Activated gamma-delta T cell treated with Interleukin-2 at 50 U/mL for 16 hours (primary cell): ENCODE data around the gene ACRBP.
A peak's percentile ranks its signal among the peaks of the same experiment; 100 is the strongest.

ENCODE experiments used
- DNase-seq: peaks from one replicate; pipeline ENCODE4 v3.0.0-alpha.2; 2020

The ACRBP gene

DNA sequence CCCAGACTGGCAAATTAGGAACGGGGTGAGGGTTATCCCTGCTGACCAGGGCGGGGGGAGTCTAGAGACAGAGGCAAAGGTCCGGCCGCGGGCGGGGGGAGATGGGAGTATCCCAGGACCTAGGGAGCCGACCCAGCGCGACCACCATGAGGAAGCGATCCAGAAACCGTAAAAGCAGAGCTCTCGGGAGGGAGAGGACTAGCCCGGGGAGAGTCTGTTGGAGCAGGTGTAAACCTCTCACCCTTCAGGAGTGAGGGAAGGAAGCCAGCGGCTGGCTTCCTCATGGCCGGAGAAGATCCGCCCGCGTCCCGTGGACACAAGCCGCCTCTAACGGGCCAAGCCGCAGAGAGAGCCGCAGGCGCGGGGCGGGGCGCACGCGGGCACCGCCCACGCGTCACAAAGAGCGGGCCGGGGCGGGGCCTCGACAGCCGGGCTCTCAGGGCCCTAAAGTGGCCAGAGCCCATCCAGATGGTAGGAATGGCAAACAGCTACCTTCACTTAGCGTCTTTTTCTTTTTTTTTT is at the start of gene ACRBP:
TSS of gene ACRBP (minus strand) at position 350 of the 522 bp plus-strand sequence. CDS start at position 284, 66 bp downstream.
- DNase-seq, result no peak

- DNase-seq, result no peak
Measured at GRCh38 chr12:6695313-6696045, 48.2 kb upstream of the ACRBP start.

- DNase-seq, result no peak
Measured at GRCh38 chr12:6694701-6695100, 47.5 kb upstream of the ACRBP start.

- DNase-seq, result no peak
Measured at GRCh38 chr12:6693832-6694355, 46.7 kb upstream of the ACRBP start.

DNA sequence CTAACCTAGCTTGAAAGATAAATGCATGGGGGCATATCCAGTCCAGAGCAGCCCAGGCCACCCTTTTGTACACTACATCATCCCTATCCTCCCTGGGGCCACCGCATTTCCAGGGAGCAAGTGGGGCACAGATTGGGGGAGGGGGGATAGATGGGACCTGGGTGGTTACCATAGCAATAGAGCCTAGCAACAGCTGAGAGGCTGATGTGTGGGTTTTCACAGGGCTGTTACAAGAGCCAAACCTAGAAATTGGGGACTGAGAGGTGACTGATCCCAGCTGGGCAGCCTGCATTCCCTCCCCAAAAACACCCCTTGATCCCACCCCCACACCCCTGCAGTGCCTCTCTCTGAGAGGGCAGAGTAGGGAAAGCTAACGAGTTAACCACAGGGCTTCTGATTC is 45.7 kb upstream of the ACRBP start:
- no peak for DNase-seq

DNA sequence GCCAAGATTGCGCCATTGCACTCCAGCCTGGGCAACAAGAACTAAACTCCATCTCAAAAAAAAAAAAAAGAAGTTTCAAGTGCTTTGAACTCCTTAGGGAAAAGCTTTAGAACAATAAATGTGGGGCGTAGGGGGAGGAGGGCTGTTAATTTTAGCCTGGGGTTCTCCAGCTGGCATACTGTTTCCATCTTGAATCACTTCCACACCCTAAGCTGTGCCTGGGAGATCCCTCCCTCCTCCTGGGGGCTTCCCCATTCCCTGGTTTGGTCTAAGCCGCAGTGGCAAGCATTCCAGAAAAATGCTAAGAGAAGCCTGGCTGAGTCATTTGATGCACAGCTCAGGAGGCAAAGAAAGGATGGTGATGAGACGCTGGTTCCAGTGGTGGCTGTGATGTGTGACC is 44.2 kb upstream of the ACRBP start:
- no peak for DNase-seq

- DNase-seq, result peak; percentile 95
Measured at GRCh38 chr12:6688999-6689882, 42.0 kb upstream of the ACRBP start, which contains the start of gene ZNF384. ZNF384 (minus strand) TSS chr12:6689375; CDS start chr12:6679520, 9,855 bp downstream.

- DNase-seq, result peak; percentile 44
Measured at GRCh38 chr12:6688543-6688998, 41.3 kb upstream of the ACRBP start.

DNA sequence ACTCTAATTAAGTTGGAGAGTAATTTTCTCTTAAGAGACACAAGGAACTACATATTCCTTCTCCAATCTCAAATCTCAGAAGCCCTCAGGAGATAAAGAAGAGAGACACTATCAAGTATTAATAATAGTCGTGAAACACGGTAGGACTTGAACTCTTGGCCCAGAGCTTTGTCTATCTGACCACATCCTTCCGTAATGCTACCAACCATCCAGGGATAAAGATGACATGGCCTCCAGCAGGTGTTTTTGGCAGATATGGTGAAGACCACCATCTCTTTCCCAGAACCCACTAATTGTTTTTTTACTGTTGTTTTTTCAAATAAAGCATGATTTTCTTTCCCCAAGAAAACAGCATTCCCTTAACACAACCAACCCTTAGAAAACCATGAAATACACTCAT is 38.6 kb upstream of the ACRBP start:
- DNase-seq, result no peak

GRCh38 chr12:6684609-6685008 is 37.4 kb upstream of the ACRBP start:
- DNase-seq, result no peak

GRCh38 chr12:6676962-6677361 is 29.7 kb upstream of the ACRBP start:
- no peak for DNase-seq

GRCh38 chr12:6672143-6672542 is 24.9 kb upstream of the ACRBP start:
- no peak for DNase-seq

- DNase-seq, result no peak
Measured at GRCh38 chr12:6667559-6668210, 20.5 kb upstream of the ACRBP start.

DNA sequence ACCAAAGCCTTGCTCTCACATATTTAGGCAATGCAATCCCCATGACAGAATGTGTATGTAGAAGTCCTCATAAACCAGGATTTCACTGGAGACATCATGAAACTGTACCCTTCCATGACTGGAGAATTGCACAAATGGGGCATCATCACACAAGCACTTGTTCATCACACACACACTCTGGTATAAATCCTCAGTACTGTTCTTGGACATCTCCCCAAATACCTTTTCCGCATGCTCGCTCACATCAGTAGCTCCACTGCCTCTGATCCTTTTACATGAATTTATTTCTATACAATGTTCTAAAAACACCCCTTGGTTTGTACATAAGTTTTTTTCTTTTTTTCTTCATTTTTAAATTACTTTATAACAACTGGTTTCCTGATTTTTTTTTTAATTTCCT is 19.0 kb upstream of the ACRBP start:
- no peak for DNase-seq

DNA sequence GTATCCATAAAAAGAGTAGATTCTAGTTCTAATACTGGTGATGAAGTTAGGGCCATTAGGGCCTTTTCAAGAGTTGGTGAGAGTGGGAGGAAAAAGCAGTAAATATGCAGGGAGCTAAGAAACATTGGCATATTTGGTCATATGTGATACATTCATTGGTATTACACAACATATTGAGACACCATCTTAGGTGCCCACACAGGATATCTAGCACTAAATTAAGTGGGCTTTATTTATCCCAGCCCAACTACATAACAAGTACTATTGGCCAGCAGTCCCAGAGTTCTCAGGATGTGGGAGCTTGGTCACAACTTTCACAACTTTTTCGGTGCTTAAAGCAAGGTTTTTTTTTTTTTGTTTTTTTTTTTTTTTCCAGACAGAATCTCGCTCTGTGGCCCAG is 17.7 kb upstream of the ACRBP start:
- DNase-seq, result no peak

DNA sequence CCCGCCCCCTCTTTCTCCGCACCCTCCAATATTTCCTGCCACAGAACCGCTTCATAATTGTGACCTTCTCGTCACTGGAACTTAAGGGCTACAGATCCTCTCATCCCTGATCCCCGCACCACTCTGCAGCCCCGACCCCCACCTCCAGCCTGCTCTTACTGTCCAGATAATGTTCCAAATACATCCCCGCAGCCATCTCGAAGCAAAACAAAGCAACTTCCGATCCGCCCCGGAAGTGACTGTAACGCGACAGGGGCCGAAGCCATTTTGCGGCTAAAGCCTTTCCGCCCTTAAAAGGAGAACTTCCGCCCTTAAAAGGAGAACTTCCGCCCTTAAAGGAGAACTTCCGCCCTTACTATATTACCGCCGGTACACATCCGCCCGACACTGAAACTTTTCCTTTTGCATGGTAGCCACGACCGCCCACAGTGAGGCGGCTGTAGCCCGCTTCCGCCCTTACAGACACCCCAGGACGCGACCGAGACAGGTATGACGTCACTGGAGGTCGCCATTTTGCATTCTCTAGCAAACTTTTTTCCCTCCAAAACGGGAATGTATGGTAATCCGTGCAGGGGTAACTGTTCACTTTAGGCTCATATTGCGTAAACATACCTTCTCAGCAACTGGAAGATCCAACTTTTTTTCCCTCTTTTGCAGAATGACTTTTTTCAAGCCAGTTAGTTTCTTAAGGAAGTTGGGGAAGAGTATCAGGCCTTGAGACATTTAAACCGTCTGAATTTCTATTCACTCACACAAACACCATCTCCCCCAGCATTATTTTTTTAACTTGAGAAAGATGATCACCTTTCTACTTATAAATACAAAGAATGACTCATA is 15.9 kb upstream of the ACRBP start, which contains the start of gene ING4:
TSS of gene ING4 (minus strand) at position 214 of the 837 bp plus-strand sequence. CDS start at position 196, 18 bp downstream.
- DNase-seq, result peak; percentile 95

DNA sequence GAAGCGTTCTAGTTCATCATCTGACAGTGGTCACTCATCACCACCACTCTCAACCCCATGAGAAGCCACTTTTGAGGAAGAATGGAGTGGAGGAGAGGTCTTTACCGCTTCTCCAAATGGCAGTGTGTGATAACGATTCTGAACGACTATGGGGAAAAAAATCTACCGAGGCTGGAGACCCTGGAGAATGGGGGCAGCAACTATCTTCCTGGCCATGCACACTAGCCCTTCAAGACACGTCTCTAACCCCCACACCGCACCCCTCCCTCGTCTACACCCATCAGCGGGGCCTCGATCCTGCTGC is 15.3 kb upstream of the ACRBP start:
- DNase-seq, result no peak

DNA sequence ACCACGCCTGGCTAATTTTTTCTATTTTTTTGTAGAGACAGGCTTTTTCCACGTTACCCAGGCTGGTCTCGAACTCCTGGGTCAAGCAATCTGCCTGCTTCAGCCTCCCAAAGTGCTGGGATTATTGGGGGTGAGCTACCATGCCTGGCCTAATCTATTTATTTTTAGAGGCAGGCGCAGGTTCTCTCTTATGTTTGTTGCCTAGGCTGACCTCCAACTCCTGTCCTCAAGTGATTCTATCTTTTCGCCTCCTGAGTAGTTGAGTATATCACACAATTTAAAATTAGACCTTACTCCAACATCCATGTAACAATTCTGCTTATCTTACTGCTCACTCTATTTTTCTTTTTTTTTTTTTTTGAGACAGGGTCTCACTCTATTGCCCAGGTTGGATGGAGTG is 6.8 kb upstream of the ACRBP start:
- DNase-seq, result no peak

DNA sequence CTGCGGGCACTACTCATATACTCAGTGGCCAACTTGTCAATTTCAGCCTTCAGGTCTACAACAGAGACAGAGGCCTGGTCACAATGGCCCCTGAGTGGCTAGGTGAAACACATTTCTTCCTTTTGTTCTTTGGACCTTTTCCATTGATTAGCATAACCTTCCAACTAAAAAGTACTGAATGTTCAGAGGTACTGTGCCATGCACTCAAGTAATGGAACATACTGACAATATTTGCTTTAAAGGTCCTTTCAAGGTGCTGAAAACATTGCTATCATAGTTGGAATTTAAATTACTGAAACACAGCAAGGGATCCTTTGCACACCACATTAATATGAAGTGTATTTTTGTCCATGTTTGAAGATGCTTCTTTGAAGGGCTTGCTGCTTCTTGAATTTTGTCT is 6.1 kb upstream of the ACRBP start:
- DNase-seq, result no peak

DNA sequence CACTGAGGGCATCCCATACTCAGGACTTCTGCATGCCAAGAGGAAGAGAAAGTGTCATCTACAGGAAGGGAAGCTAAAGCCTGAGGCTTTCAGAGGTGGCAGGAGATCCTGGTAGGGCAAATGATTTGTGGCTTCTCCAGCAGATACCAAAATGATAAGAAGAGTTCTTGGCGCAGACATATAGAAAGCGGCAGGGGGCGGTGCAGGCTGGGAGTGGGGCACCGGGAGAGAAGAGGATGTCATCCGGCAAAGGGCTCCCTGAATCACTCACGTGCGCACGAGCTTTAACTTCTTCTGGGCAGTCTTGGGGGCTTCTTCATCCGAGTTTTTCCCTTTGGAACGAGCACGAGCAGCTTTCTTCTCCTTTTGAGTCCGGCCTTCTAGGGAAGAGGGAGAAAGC is 5.2 kb upstream of the ACRBP start:
- DNase-seq, result no peak

GRCh38 chr12:6650832-6651231 is 3.6 kb upstream of the ACRBP start:
- no peak for DNase-seq
